ENCODE results near the gene LMOD1. TPM values are rescaled to one million over a fixed set of nuclear protein-coding genes. Genes with fewer than 3 reads are reported as not detected.

LMOD1 gene
- total and polyA plus RNA-seq, 2 donors (not counting 1 experiment from before 2014, with no cell fraction given), result 36.3 to 74.9 TPM

GRCh38 chr1:201939574-201939973 lies 6.8 kb downstream of the LMOD1 start:
- Histone ChIP-seq H3K9ac (ENCODE audit: insufficient read depth, low read length) (no peak overlapping the region), H3K4me3 (replicated peaks in 1 of 4; ENCODE audit: control extremely low read depth in 1 of 4, insufficient read depth in 1 of 4, low read depth in 3 of 4, low read length in 4 of 4) (no peak overlapping the region), H3K4me1 (ENCODE audit: control insufficient read depth, extremely low read depth, insufficient read depth, low read length) (peaks cover 25% of the 10 kb centered on the region), H3K9me3 (ENCODE audit: control insufficient read depth, insufficient read depth, low read depth, low read length) (no peaks in the 10 kb centered on the region), H2AFZ (ENCODE audit: low read length) (no peak overlapping the region), H4K20me1 (ENCODE audit: control insufficient read depth, extremely low read depth, insufficient read depth, low read length) (no peaks in the 10 kb centered on the region), H3K27ac (ENCODE audit: insufficient read depth, low read length) (no peak overlapping the region), H3K79me2 (ENCODE audit: control insufficient read depth, insufficient read depth, low read length) (peaks cover under 1% of the 10 kb centered on the region), H3K27me3 (ENCODE audit: control insufficient read depth, insufficient read depth, low read length) (no peaks in the 10 kb centered on the region), H3K36me3 (ENCODE audit: control insufficient read depth, insufficient read depth, low read length) (peaks cover 3% of the 10 kb centered on the region), H3K4me2 (ENCODE audit: extremely low read depth, insufficient read depth, low read length) (no peak overlapping the region)
- no peak for TF ChIP-seq EZH2 (IDR thresholded peaks at IDR 0.05; ENCODE audit: low read length, missing control alignments)
- TF ChIP-seq, protein P1, sequence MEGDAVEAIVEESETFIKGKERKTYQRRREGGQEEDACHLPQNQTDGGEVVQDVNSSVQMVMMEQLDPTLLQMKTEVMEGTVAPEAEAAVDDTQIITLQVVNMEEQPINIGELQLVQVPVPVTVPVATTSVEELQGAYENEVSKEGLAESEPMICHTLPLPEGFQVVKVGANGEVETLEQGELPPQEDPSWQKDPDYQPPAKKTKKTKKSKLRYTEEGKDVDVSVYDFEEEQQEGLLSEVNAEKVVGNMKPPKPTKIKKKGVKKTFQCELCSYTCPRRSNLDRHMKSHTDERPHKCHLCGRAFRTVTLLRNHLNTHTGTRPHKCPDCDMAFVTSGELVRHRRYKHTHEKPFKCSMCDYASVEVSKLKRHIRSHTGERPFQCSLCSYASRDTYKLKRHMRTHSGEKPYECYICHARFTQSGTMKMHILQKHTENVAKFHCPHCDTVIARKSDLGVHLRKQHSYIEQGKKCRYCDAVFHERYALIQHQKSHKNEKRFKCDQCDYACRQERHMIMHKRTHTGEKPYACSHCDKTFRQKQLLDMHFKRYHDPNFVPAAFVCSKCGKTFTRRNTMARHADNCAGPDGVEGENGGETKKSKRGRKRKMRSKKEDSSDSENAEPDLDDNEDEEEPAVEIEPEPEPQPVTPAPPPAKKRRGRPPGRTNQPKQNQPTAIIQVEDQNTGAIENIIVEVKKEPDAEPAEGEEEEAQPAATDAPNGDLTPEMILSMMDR (conservative IDR thresholded peaks at IDR 0.05 in 1 of 2, IDR thresholded peaks at IDR 0.05 in 1 of 2; ENCODE audit: low read depth in 1 of 2, low read length in 2 of 2), result no peak
- DNase-seq (ENCODE audit: low read depth in 2 of 2), result no peak

- Histone ChIP-seq H3K27ac (ENCODE audit: insufficient read depth, low read length) (no peak overlapping the region), H3K79me2 (ENCODE audit: control insufficient read depth, insufficient read depth, low read length) (no peaks in the 10 kb centered on the region), H4K20me1 (ENCODE audit: control insufficient read depth, extremely low read depth, insufficient read depth, low read length) (no peaks in the 10 kb centered on the region), H3K9me3 (ENCODE audit: control insufficient read depth, insufficient read depth, low read depth, low read length) (no peaks in the 10 kb centered on the region), H3K36me3 (ENCODE audit: control insufficient read depth, insufficient read depth, low read length) (peaks cover 3% of the 10 kb centered on the region), H3K9ac (ENCODE audit: insufficient read depth, low read length) (no peak overlapping the region), H3K4me2 (ENCODE audit: extremely low read depth, insufficient read depth, low read length) (no peak overlapping the region), H3K4me3 (replicated peaks in 1 of 4; ENCODE audit: control extremely low read depth in 1 of 4, insufficient read depth in 1 of 4, low read depth in 3 of 4, low read length in 4 of 4) (no peak overlapping the region), H3K27me3 (ENCODE audit: control insufficient read depth, insufficient read depth, low read length) (no peaks in the 10 kb centered on the region), H2AFZ (ENCODE audit: low read length) (no peak overlapping the region), H3K4me1 (ENCODE audit: control insufficient read depth, extremely low read depth, insufficient read depth, low read length) (peaks cover 28% of the 10 kb centered on the region)
- no peak for DNase-seq (ENCODE audit: low read depth in 2 of 2)
- TF ChIP-seq EZH2 (IDR thresholded peaks at IDR 0.05; ENCODE audit: low read length, missing control alignments), result no peak
- TF ChIP-seq, protein P1 (conservative IDR thresholded peaks at IDR 0.05 in 1 of 2, IDR thresholded peaks at IDR 0.05 in 1 of 2; ENCODE audit: low read depth in 1 of 2, low read length in 2 of 2), result no peak
Measured at GRCh38 chr1:201939148-201939547, 7.2 kb downstream of the LMOD1 start.

DNA sequence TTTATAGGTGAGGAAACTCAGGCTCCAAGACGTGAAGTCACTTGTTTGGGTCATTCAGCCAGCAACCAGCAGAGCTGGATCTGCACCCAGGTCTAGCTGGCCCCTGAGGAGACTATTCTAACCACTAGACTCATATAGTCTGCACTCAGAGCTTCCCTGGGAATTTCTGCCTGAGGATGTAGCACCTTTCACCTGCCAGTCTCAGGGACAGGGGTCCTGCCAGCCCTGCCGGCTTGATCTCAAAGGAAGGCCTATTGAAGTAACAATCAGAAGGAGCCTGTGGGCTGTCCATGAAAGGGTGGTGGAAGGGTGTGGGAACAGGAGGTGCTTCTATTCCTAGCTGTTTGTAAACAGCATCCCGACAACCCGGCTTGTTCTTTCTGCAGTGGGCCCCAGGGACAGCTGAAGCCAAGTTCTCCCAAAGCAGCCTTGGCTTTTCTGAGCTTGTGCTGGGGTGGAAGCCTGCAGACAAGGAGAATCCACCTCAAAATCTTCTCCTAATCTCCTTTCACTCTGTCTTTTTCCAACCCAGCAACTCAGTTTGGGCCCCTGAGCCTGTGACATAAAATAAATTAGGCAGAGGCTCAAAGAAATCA lies 7.8 kb downstream of the LMOD1 start:
- TF ChIP-seq, protein P1 (conservative IDR thresholded peaks at IDR 0.05 in 1 of 2, IDR thresholded peaks at IDR 0.05 in 1 of 2; ENCODE audit: low read depth in 1 of 2, low read length in 2 of 2), result no peak
- TF ChIP-seq EZH2 (IDR thresholded peaks at IDR 0.05; ENCODE audit: low read length, missing control alignments), result no peak
- Histone ChIP-seq H3K9me3 (ENCODE audit: control insufficient read depth, insufficient read depth, low read depth, low read length) (no peaks in the 10 kb centered on the region), H3K79me2 (ENCODE audit: control insufficient read depth, insufficient read depth, low read length) (no peaks in the 10 kb centered on the region), H3K36me3 (ENCODE audit: control insufficient read depth, insufficient read depth, low read length) (peaks cover 3% of the 10 kb centered on the region), H3K27me3 (ENCODE audit: control insufficient read depth, insufficient read depth, low read length) (no peaks in the 10 kb centered on the region), H3K4me1 (ENCODE audit: control insufficient read depth, extremely low read depth, insufficient read depth, low read length) (peaks cover 32% of the 10 kb centered on the region), H3K27ac (ENCODE audit: insufficient read depth, low read length) (peak overlapping the region; percentile 49), H4K20me1 (ENCODE audit: control insufficient read depth, extremely low read depth, insufficient read depth, low read length) (no peaks in the 10 kb centered on the region), H2AFZ (ENCODE audit: low read length) (peak overlapping the region; percentile 15), H3K9ac (ENCODE audit: insufficient read depth, low read length) (no peak overlapping the region), H3K4me2 (ENCODE audit: extremely low read depth, insufficient read depth, low read length) (peak overlapping the region; percentile 33), H3K4me3 (replicated peaks in 1 of 4; ENCODE audit: control extremely low read depth in 1 of 4, insufficient read depth in 1 of 4, low read depth in 3 of 4, low read length in 4 of 4) (no peak overlapping the region)
- DNase-seq (ENCODE audit: low read depth in 2 of 2), result no peak

Data from fibroblast of lung (primary cell).